GM18867 (cell line): Measurements from ENCODE around the gene MRPS27.
"Not testable (repeated sequence)": the region's sequence is repeated elsewhere in the genome, so short reads cannot be mapped to it uniquely, and the experiment has no call there.

ENCODE experiments used
- ATAC-seq: cut with Tn5 transposase; IDR thresholded peaks from one replicate; pipeline ENCODE4 v1.9.1; 2021; ENCODE audit warnings: mild to moderate bottlenecking, moderate library complexity; ENCODE audit not compliant: unreplicated experiment

The MRPS27 gene

DNA sequence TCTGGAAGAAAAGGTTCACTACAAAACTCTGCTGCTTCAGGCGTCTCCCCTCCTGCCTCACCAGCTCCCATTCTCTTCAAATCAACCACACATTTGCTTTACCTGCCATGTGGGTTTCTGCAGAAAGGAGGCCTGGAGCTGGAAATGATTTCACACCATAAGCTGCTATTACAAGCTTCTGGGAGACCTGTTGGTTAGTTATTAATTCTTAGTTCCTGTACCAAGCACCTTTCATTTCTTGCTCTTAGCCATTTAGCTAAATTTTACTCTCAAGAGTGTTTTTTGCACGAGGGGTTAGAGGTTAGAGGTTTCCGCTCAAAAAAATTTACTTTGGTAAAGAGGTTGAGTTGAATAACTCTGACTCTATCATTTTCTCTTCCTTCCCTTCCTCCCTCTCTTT, 142.5 kb downstream of the MRPS27 start:
- peak; percentile 71 for ATAC-seq

DNA sequence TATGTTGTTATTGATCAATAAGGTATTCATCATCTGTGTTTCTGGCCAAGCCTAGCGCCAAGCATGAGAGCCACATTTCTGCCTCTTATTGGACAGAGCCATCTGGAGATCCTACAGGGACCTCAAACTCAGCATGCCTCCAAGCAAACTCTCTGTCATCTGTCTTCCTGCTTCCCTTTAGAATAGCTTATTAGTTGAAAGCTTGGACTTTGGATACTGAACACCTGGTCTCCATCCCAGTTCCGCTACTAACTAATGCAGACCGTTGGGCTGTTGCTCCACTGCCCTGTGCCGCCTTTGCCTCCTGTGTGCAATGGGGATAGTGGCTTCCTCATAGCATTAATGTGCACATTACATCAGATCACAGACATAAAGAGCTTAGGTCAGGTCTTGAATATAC, 147.3 kb downstream of the MRPS27 start:
- ATAC-seq: no peak

DNA sequence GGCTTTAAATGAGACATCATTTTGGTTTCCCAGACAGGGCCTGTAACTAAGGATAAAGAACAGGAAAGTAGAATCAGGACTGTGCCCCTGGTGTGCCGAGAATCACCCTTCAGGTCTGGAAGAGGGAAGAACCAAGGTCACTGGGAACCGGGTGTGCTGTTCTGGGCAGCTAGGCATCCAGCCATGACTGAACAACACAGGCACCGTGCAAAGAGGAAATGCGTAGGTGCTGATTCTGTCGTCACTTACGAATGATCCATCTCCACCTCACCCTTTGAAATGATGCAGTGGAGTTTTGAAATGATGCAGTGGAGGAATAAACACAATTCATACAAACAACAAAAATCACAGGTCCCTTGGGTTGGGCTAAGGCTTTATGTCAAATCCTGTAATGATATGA, 148.4 kb downstream of the MRPS27 start:
- ATAC-seq: no peak

DNA sequence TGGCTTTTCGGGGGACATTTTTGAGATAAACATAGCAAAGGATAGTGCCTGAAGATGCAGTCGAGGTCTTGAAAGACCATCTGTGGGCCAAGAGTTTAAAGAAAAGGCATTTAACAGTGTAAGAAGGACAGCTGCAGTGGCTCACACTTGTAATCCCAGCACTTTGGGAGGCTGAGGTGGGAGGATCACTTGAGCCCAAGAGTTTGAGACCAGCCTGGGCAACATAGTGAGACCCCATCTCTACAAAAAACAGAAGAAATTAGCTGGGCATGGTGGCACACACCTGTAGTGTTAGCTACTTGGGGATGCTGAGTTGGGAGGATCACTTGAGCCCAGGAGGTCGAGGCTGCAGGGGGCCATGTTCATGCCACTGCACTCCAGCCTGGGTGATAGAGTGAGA, 148.9 kb downstream of the MRPS27 start:
- ATAC-seq: not testable (repeated sequence)

DNA sequence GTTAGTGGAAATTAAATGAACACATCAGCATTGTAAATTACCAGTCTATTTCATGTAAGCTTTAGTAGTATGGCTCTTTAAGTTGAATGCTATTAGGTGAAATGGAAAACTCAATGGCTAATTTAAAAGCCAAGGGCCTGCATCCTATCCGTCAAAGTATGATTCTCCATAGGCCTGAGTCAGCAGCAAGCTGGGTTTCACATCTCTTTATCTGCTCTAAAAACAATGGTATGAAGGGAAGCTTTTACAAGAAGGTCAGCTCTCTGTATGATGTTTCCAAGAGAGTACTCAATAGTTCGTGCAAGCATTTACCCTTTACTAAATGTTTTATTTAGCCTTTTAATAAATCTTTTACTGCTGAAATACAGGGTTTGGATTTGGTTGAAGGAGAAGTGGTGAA, 149.9 kb downstream of the MRPS27 start:
- ATAC-seq: no peak
